HCT116 (cell line): Measurements from ENCODE around the gene C19orf85. TPM values are rescaled to one million over a fixed set of nuclear protein-coding genes. Genes with fewer than 3 reads are reported as not detected.

ENCODE experiments used
- ATAC-seq: fragments of 200-7000 bp; cut with Tn5 transposase; 2 replicates; pipeline ENCODE4 v1.9.1; 2020; ENCODE audit warnings: mild to moderate bottlenecking, moderate library complexity
- BruUV-seq: library from RNA; stranded (reverse); fragments of 400-500 nt; replicated peaks from 2 replicates; lab custom pipeline; 2021; lab: Mats Ljungman, UMichigan
- CTCF ChIA-PET: fragments of 300-600 bp; sonication (Branson Sonifier 250); formaldehyde crosslinking; loops from one replicate; lab custom pipeline; 2021; ENCODE audit warnings: antibody characterized with exemption; lab: Charles Lee
- POLR2A ChIA-PET: fragments of 300-600, 350-600 bp; sonication (Branson Sonifier 250); formaldehyde crosslinking; loops from one replicate; lab custom pipeline; 2021; ENCODE audit warnings: antibody characterized with exemption; lab: Charles Lee
- RAD21 ChIA-PET, 2 experiments: fragments of 300-600 bp; sonication (Branson Sonifier 250); formaldehyde crosslinking; loops; one replicate each; lab custom pipeline; 2023; ENCODE audit warnings: low total read pairs in 2 of 2; ENCODE audit not compliant: uncharacterized antibody in 2 of 2, unreplicated experiment in 2 of 2, low non-redundant PET in 1 of 2; lab: Charles Lee
- DNase-seq: peaks from one replicate; pipeline ENCODE4 v3.0.0-alpha.2; 2010; ENCODE audit warnings: low read depth, low spot score
- H2AFZ ChIP-seq: fragments of 200-600 bp; shearing (Covaris generic), sonication (generic); 2 replicates; pipeline ENCODE4 v1.6.1; 2017; ENCODE audit warnings: low read depth, mixed run types, mixed read lengths, antibody characterized with exemption, low read length; ENCODE audit not compliant: poor library complexity, severe bottlenecking
- H3K27ac ChIP-seq: 2 replicates; pipeline ENCODE4 v1.5.1; 2012; ENCODE audit warnings: low read depth, low read length
- H3K27me3 ChIP-seq: fragments of 200-600 bp; sonication (generic); 2 replicates; pipeline ENCODE4 v1.6.1; 2016; ENCODE audit warnings: mixed run types, low read length, mixed read lengths; ENCODE audit not compliant: insufficient read depth
- H3K36me3 ChIP-seq, 2 experiments: fragments of 200-500 bp in 1 of 2; fragments of 200-600 bp in 1 of 2; sonication (Bioruptor generic) in 1 of 2; sonication (generic) in 1 of 2; 2 replicates each; pipeline versions ENCODE4 v1.5.1 to v1.6.1; 2014 to 2016; ENCODE audit warnings: low read length in 2 of 2, inconsistent platforms in 1 of 2, mixed read lengths in 1 of 2, mixed run types in 1 of 2; ENCODE audit not compliant: insufficient read depth in 2 of 2, control insufficient read depth in 1 of 2
- H3K4me1 ChIP-seq, 2 experiments: fragments of 200-600 bp in 1 of 2; sonication (generic) in 1 of 2; 2 replicates each; pipeline versions ENCODE4 v1.5.1 to v1.6.1; 2012 to 2017; ENCODE audit warnings: low read length in 2 of 2, inconsistent platforms in 1 of 2, mild to moderate bottlenecking in 1 of 2, mixed read lengths in 1 of 2, mixed run types in 1 of 2, moderate library complexity in 1 of 2; ENCODE audit not compliant: insufficient read depth in 2 of 2, control insufficient read depth in 1 of 2
- H3K4me2 ChIP-seq: fragments of 200-600 bp; sonication (generic); 2 replicates; pipeline ENCODE4 v1.6.1; 2017; ENCODE audit warnings: mixed run types, low read length, mixed read lengths
- H3K4me3 ChIP-seq, 2 experiments: fragments of 200-600 bp in 1 of 2; sonication (generic) in 1 of 2; replicated peaks in 1 of 2; 2 replicates each; pipeline ENCODE4 v1.5.1; 2011 to 2016; ENCODE audit warnings: low read length in 2 of 2, control low read depth in 1 of 2, low read depth in 1 of 2, mild to moderate bottlenecking in 1 of 2, mixed read lengths in 1 of 2, mixed run types in 1 of 2
- H3K79me2 ChIP-seq: fragments of 200-600 bp; sonication (generic); 2 replicates; pipeline ENCODE4 v1.6.1; 2017; ENCODE audit warnings: mild to moderate bottlenecking, mixed run types, low read length, moderate library complexity, mixed read lengths; ENCODE audit not compliant: insufficient read depth
- H3K9ac ChIP-seq: fragments of 200-600 bp; sonication (generic); 2 replicates; pipeline ENCODE4 v1.6.1; 2016; ENCODE audit warnings: low read length, mixed read lengths
- H3K9me2 ChIP-seq: fragments of 200-600 bp; sonication (generic), shearing (Covaris generic); 2 replicates; pipeline ENCODE4 v1.6.1; 2017; ENCODE audit warnings: mixed run types, mild to moderate bottlenecking, moderate library complexity; ENCODE audit not compliant: insufficient read depth
- H3K9me3 ChIP-seq, 2 experiments: fragments of 200-500 bp in 1 of 2; fragments of 200-600 bp in 1 of 2; sonication (Bioruptor generic) in 1 of 2; sonication (generic) in 1 of 2; 2 replicates each; pipeline ENCODE4 v1.6.1; 2014 to 2017; ENCODE audit warnings: low read length in 2 of 2, mixed read lengths in 2 of 2, inconsistent platforms in 1 of 2, low read depth in 1 of 2, mild to moderate bottlenecking in 1 of 2, mixed run types in 1 of 2, moderate library complexity in 1 of 2; ENCODE audit not compliant: control insufficient read depth in 1 of 2, insufficient read depth in 1 of 2
- H4K20me1 ChIP-seq: fragments of 200-600 bp; sonication (generic), shearing (Covaris generic); 2 replicates; pipeline ENCODE4 v1.6.1; 2017; ENCODE audit warnings: mixed run types, mild to moderate bottlenecking, moderate library complexity; ENCODE audit not compliant: insufficient read depth
- CBX3 ChIP-seq: IDR thresholded peaks from 2 replicates; pipeline ENCODE4 v1.6.1; 2012; ENCODE audit warnings: low read depth
- YY1 ChIP-seq: IDR thresholded peaks from 2 replicates; pipeline ENCODE4 v1.6.1; 2011; ENCODE audit warnings: low read length, low read depth, moderate library complexity, mild to moderate bottlenecking; ENCODE audit not compliant: insufficient replicate concordance; ENCODE audit errors: extremely low read depth
- ZBTB33 ChIP-seq: IDR thresholded peaks from 2 replicates; pipeline ENCODE4 v1.6.1; 2011; ENCODE audit warnings: mild to moderate bottlenecking, low read length, moderate library complexity; ENCODE audit not compliant: insufficient replicate concordance; ENCODE audit errors: extremely low read depth
- intact Hi-C: fragments of 100-400 bp; cut with micrococcal nuclease; formaldehyde crosslinking; loops from 2 replicates; pipeline ENCODE4 v1.10.0; 2022
- total RNA-seq: library from RNA; stranded (reverse); gene quantifications from one replicate; pipeline ENCODE4 v1.2.1, GENCODE V29; 2021; ENCODE audit not compliant: unreplicated experiment

C19orf85 gene
- total RNA-seq, 1 experiment from 2014 or later, result 0.34 TPM

- POLR2A ChIA-PET, result no interaction called here
Measured at GRCh38 chr19:55435020-55435419, 29.5 kb downstream of the C19orf85 start.

GRCh38 chr19:55434356-55434919, 30.1 kb downstream of the C19orf85 start:
- CTCF ChIA-PET, result no interaction called here
- Histone ChIP-seq H3K27me3 (no peaks in the 10 kb centered on the region), H3K9ac (no peak overlapping the region), H3K27ac (no peak overlapping the region), H3K4me3 (no peak overlapping the region), H3K36me3 (no peaks in the 10 kb centered on the region), H3K4me2 (no peak overlapping the region), H4K20me1 (no peaks in the 10 kb centered on the region), H3K9me3 (no peaks in the 10 kb centered on the region), H3K4me1 (peaks cover 0 to 6% of the 10 kb centered on the region in 2 experiments; a peak in 1 of 4 replicates), H2AFZ (no peak overlapping the region), H3K79me2 (no peaks in the 10 kb centered on the region), H3K9me2 (no peaks in the 10 kb centered on the region)
- no peak for ATAC-seq
- no peak for TF ChIP-seq ZBTB33
- DNase-seq, result no peak
- BruUV-seq, result no TSS peak
- POLR2A ChIA-PET, result no interaction called here
- intact Hi-C loops, result no loop called here
- RAD21 ChIA-PET, result no interaction called here

More at GRCh38 chr19:55435020-55435419, 29.5 kb downstream of the C19orf85 start:
- Histone ChIP-seq H3K9ac (no peak overlapping the region), H3K27ac (no peak overlapping the region), H3K36me3 (no peaks in the 10 kb centered on the region), H3K4me3 (no peak overlapping the region), H3K4me1 (peaks cover 0 to 6% of the 10 kb centered on the region in 2 experiments; a peak in 1 of 4 replicates), H2AFZ (no peak overlapping the region), H3K27me3 (no peaks in the 10 kb centered on the region), H3K9me2 (no peaks in the 10 kb centered on the region), H3K79me2 (no peaks in the 10 kb centered on the region), H4K20me1 (no peaks in the 10 kb centered on the region), H3K4me2 (no peak overlapping the region), H3K9me3 (no peaks in the 10 kb centered on the region)
- DNase-seq (no peak), ATAC-seq (no peak)
- BruUV-seq, result no TSS peak
- TF ChIP-seq CBX3 (no peak), YY1 (no peak)
- intact Hi-C loops, result no loop called here
- CTCF ChIA-PET, result no interaction called here
- RAD21 ChIA-PET, result no interaction called here
